ENCODE results near the gene GALNT6.

The GALNT6 gene

GRCh38 chr12:51329742-51330141 is 61.5 kb downstream of the GALNT6 start:
- Histone ChIP-seq H3K9me3 (replicated peaks in 1 of 2; ENCODE audit: control insufficient read depth in 2 of 2, insufficient read depth in 1 of 2, low read depth in 1 of 2, low read length in 2 of 2) (no peaks in the 10 kb centered on the region), H3K9ac (ENCODE audit: low read depth, low read length, poor library complexity) (no peak overlapping the region), H2AK5ac (ENCODE audit: low read depth, low read length) (no peak overlapping the region), H3K14ac (ENCODE audit: low read length) (no peak overlapping the region), H3K4me2 (ENCODE audit: insufficient read depth, low read length, poor library complexity, severe bottlenecking) (no peak overlapping the region), H2BK15ac (ENCODE audit: low read length) (no peak overlapping the region), H3K27me3 (ENCODE audit: control insufficient read depth in 3 of 3, insufficient read depth in 3 of 3, low read depth in 1 of 3, low read length in 3 of 3) (no peaks in the 10 kb centered on the region), H3K4ac (ENCODE audit: low read length) (no peak overlapping the region), H3K79me1 (ENCODE audit: low read depth, low read length) (no peaks in the 10 kb centered on the region), H3K27ac (replicated peaks; ENCODE audit: low read length) (no peak overlapping the region), H3K4me1 (ENCODE audit: control insufficient read depth in 2 of 2, insufficient read depth in 1 of 2, low read depth in 1 of 2, low read length in 2 of 2) (peaks cover 2 to 13% of the 10 kb centered on the region in 2 donors), H2BK120ac (ENCODE audit: low read depth, low read length) (no peak overlapping the region), H3K36me3 (replicated peaks in 1 of 2; ENCODE audit: control insufficient read depth in 2 of 2, insufficient read depth in 2 of 2, low read length in 2 of 2) (no peaks in the 10 kb centered on the region), H4K8ac (ENCODE audit: low read depth, low read length) (no peak overlapping the region), H2AFZ (ENCODE audit: low read length) (peak overlapping the region; percentile 6), H3K4me3 (ENCODE audit: low read length in 2 of 2) (no peak overlapping the region), H3K18ac (ENCODE audit: low read length) (no peak overlapping the region), H3K23ac (ENCODE audit: low read depth, low read length, poor library complexity) (no peak overlapping the region), H2BK5ac (ENCODE audit: low read length) (no peak overlapping the region), H2BK12ac (ENCODE audit: low read length) (no peak overlapping the region), H4K91ac (ENCODE audit: low read depth, low read length, poor library complexity) (no peak overlapping the region)
- no peak for DNase-seq (ENCODE audit: low spot score)
- WGBS, 2 donors (ENCODE audit: extremely low coverage in 2 of 2, insufficient read length in 2 of 2, insufficient replicate concordance in 1 of 2) = no CpG with 5 or more reads among the region's 5 CpGs

DNA sequence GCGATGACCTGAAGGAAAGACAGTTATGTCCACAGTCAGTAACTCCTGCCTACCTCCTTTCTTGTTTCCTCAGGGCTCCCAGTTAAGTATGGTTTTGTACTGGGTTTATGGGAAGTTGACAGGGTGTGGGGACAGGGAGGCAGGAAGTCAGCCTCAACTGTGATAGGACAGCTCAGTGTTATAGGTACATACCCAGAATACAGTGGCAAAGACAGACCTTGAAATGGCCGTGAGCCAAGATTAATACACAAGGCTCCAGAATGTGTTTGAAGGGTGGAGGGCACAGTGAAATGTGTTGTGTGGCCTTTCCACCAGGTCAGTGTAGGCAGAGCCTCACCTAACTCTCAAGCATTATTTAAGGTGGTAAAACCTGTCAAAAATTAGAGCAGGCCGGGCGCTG is 62.6 kb downstream of the GALNT6 start:
- no peak overlapping the region for H3K4me2 ChIP-seq (ENCODE audit: insufficient read depth, low read length, poor library complexity, severe bottlenecking)
- H3K18ac ChIP-seq (ENCODE audit: low read length) = no peak overlapping the region
- peaks cover 0 to 2% of the 10 kb centered on the region in 2 donors for H3K9me3 ChIP-seq (replicated peaks in 1 of 2; ENCODE audit: control insufficient read depth in 2 of 2, insufficient read depth in 1 of 2, low read depth in 1 of 2, low read length in 2 of 2)
- no peak overlapping the region for H4K91ac ChIP-seq (ENCODE audit: low read depth, low read length, poor library complexity)
- WGBS, 2 donors (ENCODE audit: extremely low coverage in 2 of 2, insufficient read length in 2 of 2, insufficient replicate concordance in 1 of 2) = no CpG with 5 or more reads among the region's 4 CpGs
- H3K4ac ChIP-seq (ENCODE audit: low read length) = no peak overlapping the region
- H3K36me3 ChIP-seq (replicated peaks in 1 of 2; ENCODE audit: control insufficient read depth in 2 of 2, insufficient read depth in 2 of 2, low read length in 2 of 2) = no peaks in the 10 kb centered on the region
- H2BK15ac ChIP-seq (ENCODE audit: low read length) = no peak overlapping the region
- peaks cover 2 to 11% of the 10 kb centered on the region in 2 donors for H3K4me1 ChIP-seq (ENCODE audit: control insufficient read depth in 2 of 2, insufficient read depth in 1 of 2, low read depth in 1 of 2, low read length in 2 of 2)
- no peaks in the 10 kb centered on the region for H3K27me3 ChIP-seq (ENCODE audit: control insufficient read depth in 3 of 3, insufficient read depth in 3 of 3, low read depth in 1 of 3, low read length in 3 of 3)
- H3K4me3 ChIP-seq (ENCODE audit: low read length in 2 of 2) = no peak overlapping the region
- no peak overlapping the region for H2BK120ac ChIP-seq (ENCODE audit: low read depth, low read length)
- no peak overlapping the region for H3K9ac ChIP-seq (ENCODE audit: low read depth, low read length, poor library complexity)
- no peak overlapping the region for H3K14ac ChIP-seq (ENCODE audit: low read length)
- H2AFZ ChIP-seq (ENCODE audit: low read length) = no peak overlapping the region
- DNase-seq (ENCODE audit: low spot score) = no peak
- no peak overlapping the region for H3K27ac ChIP-seq (replicated peaks; ENCODE audit: low read length)
- H3K23ac ChIP-seq (ENCODE audit: low read depth, low read length, poor library complexity) = no peak overlapping the region
- peak overlapping the region; percentile 87 for H4K8ac ChIP-seq (ENCODE audit: low read depth, low read length)
- no peak overlapping the region for H2AK5ac ChIP-seq (ENCODE audit: low read depth, low read length)
- H3K79me1 ChIP-seq (ENCODE audit: low read depth, low read length) = no peaks in the 10 kb centered on the region
- no peak overlapping the region for H2BK5ac ChIP-seq (ENCODE audit: low read length)
- peak overlapping the region; percentile 43 for H2BK12ac ChIP-seq (ENCODE audit: low read length)

- no peaks in the 10 kb centered on the region for H3K36me3 ChIP-seq (replicated peaks in 1 of 2; ENCODE audit: control insufficient read depth in 2 of 2, insufficient read depth in 2 of 2, low read length in 2 of 2)
- no peak overlapping the region for H2BK5ac ChIP-seq (ENCODE audit: low read length)
Observed at GRCh38 chr12:51326698-51327439, 64.3 kb downstream of the GALNT6 start.

DNA sequence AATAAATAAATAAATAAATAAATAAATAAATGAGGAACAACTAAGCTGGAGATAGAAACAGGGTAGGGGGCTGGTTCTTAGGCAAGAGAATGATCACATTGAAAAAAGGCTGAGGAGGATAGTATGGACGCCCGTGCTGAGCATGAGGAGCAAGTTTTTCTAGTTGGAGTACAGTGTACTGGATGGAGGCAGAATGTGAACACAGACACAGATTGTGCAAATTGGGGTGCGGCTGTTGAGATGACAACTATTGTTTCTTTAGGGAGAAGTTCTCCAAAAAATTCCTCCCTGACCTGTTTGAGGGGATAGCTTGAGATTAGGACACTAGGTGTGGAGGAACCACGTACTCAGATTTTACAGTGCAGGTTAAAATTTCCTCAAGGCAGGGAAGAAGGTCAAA is 66.3 kb downstream of the GALNT6 start:
- no peak overlapping the region for H2BK15ac ChIP-seq (ENCODE audit: low read length)
- no peak overlapping the region for H3K4me2 ChIP-seq (ENCODE audit: insufficient read depth, low read length, poor library complexity, severe bottlenecking)
- no peaks in the 10 kb centered on the region for H3K36me3 ChIP-seq (replicated peaks in 1 of 2; ENCODE audit: control insufficient read depth in 2 of 2, insufficient read depth in 2 of 2, low read length in 2 of 2)
- H3K27me3 ChIP-seq (ENCODE audit: control insufficient read depth in 3 of 3, insufficient read depth in 3 of 3, low read depth in 1 of 3, low read length in 3 of 3) = no peaks in the 10 kb centered on the region
- H3K18ac ChIP-seq (ENCODE audit: low read length) = no peak overlapping the region
- no peak for DNase-seq (ENCODE audit: low spot score)
- H3K4ac ChIP-seq (ENCODE audit: low read length) = no peak overlapping the region
- no peak overlapping the region for H2AFZ ChIP-seq (ENCODE audit: low read length)
- H4K91ac ChIP-seq (ENCODE audit: low read depth, low read length, poor library complexity) = no peak overlapping the region
- H3K4me1 ChIP-seq (ENCODE audit: control insufficient read depth in 2 of 2, insufficient read depth in 1 of 2, low read depth in 1 of 2, low read length in 2 of 2) = peaks cover 10 to 15% of the 10 kb centered on the region in 2 donors
- no peak overlapping the region for H2BK5ac ChIP-seq (ENCODE audit: low read length)
- H3K4me3 ChIP-seq (ENCODE audit: low read length in 2 of 2) = no peak overlapping the region
- H3K27ac ChIP-seq (replicated peaks; ENCODE audit: low read length) = no peak overlapping the region
- H2AK5ac ChIP-seq (ENCODE audit: low read depth, low read length) = no peak overlapping the region
- no peak overlapping the region for H3K14ac ChIP-seq (ENCODE audit: low read length)
- H3K79me1 ChIP-seq (ENCODE audit: low read depth, low read length) = no peaks in the 10 kb centered on the region
- H4K8ac ChIP-seq (ENCODE audit: low read depth, low read length) = no peak overlapping the region
- H3K9me3 ChIP-seq (replicated peaks in 1 of 2; ENCODE audit: control insufficient read depth in 2 of 2, insufficient read depth in 1 of 2, low read depth in 1 of 2, low read length in 2 of 2) = peaks cover 0 to 2% of the 10 kb centered on the region in 2 donors
- H3K9ac ChIP-seq (ENCODE audit: low read depth, low read length, poor library complexity) = no peak overlapping the region
- no peak overlapping the region for H2BK12ac ChIP-seq (ENCODE audit: low read length)
- WGBS, 2 donors (ENCODE audit: extremely low coverage in 2 of 2, insufficient read length in 2 of 2, insufficient replicate concordance in 1 of 2) = no CpG with 5 or more reads among the region's 4 CpGs
- H3K23ac ChIP-seq (ENCODE audit: low read depth, low read length, poor library complexity) = no peak overlapping the region
- no peak overlapping the region for H2BK120ac ChIP-seq (ENCODE audit: low read depth, low read length)

More at GRCh38 chr12:51326698-51327439, 64.3 kb downstream of the GALNT6 start:
- Histone ChIP-seq H3K4me1 (ENCODE audit: control insufficient read depth in 2 of 2, insufficient read depth in 1 of 2, low read depth in 1 of 2, low read length in 2 of 2) (peaks cover 2 to 11% of the 10 kb centered on the region in 2 donors), H3K14ac (ENCODE audit: low read length) (no peak overlapping the region), H3K27me3 (ENCODE audit: control insufficient read depth in 3 of 3, insufficient read depth in 3 of 3, low read depth in 1 of 3, low read length in 3 of 3) (no peaks in the 10 kb centered on the region), H2BK12ac (ENCODE audit: low read length) (no peak overlapping the region), H3K9ac (ENCODE audit: low read depth, low read length, poor library complexity) (no peak overlapping the region), H3K79me1 (ENCODE audit: low read depth, low read length) (no peaks in the 10 kb centered on the region), H3K18ac (ENCODE audit: low read length) (no peak overlapping the region), H3K27ac (replicated peaks; ENCODE audit: low read length) (peak overlapping the region; percentile 39), H2AK5ac (ENCODE audit: low read depth, low read length) (no peak overlapping the region), H4K8ac (ENCODE audit: low read depth, low read length) (no peak overlapping the region), H3K4me3 (ENCODE audit: low read length in 2 of 2) (no peak overlapping the region), H3K9me3 (replicated peaks in 1 of 2; ENCODE audit: control insufficient read depth in 2 of 2, insufficient read depth in 1 of 2, low read depth in 1 of 2, low read length in 2 of 2) (peaks cover 0 to 2% of the 10 kb centered on the region in 2 donors), H2BK15ac (ENCODE audit: low read length) (no peak overlapping the region), H3K4ac (ENCODE audit: low read length) (no peak overlapping the region), H2BK120ac (ENCODE audit: low read depth, low read length) (no peak overlapping the region), H4K91ac (ENCODE audit: low read depth, low read length, poor library complexity) (no peak overlapping the region), H2AFZ (ENCODE audit: low read length) (peak overlapping the region; percentile 77), H3K23ac (ENCODE audit: low read depth, low read length, poor library complexity) (no peak overlapping the region), H3K4me2 (ENCODE audit: insufficient read depth, low read length, poor library complexity, severe bottlenecking) (no peak overlapping the region)
- whole genome bisulfite sequencing, 2 donors (ENCODE audit: extremely low coverage in 2 of 2, insufficient read length in 2 of 2, insufficient replicate concordance in 1 of 2) = no CpG with 5 or more reads among the region's 7 CpGs
- DNase-seq (ENCODE audit: low spot score) = no peak
